ENCODE measurements around the gene NYNRIN. TPM values are rescaled to one million over a fixed set of nuclear protein-coding genes. Genes with fewer than 3 reads are reported as not detected.
"Not testable (repeated sequence)": the region's sequence is repeated elsewhere in the genome, so short reads cannot be mapped to it uniquely, and the experiment has no call there.

NYNRIN gene
- total and polyA plus RNA-seq, 3 experiments from 2014 or later = 0.02 to 0.04 TPM; not detected in 1

DNA sequence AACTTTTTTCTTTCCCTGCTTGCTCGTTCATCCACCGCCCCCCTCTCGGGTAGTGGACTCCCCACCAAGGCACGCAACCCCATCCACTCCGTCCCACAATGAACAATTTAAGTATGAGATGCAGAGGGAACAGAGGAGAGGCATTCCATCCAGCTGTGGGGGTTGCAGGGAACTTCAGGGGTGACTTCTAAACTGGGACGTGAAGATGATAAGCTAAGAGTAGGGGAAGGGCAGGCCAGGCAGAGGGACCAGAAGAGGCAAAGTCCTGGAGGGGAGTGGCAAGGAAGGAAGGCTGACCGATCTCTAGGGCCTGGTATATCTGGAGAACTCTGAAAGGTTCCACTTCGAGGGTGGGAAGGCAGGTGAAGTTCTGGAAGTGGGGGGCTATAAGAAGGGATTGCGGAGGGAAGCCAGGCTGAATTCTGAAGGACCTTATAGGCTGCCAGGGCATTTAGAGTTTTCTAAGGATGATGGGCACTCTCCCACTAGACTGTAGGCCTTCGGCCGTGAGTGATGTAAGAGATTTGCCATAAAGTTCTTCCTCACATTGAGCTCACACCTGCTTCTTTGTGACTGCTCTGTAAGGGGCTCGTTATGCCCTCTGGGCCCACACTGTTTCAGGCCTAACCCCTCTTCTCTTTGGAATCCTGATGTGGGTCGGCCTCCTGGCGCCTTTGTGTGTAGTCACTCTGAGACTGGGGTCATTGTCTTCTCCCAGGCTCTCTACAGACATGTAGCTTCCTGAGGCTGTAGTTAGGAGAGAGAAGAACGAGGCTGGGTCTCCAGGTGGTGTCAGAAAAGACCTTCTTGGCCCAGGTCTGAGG is 18.7 kb upstream of the NYNRIN start:
- CTCF ChIA-PET = interaction anchor here (1.6 kb wide), 1 partner anchor 9 kb away, joined by 4 read pairs; no protein-coding TSS in a partner anchor
- no peaks in the 10 kb centered on the region for H3K9me3 Mint-ChIP-seq
- POLR2A ChIA-PET = no interaction called here

DNA sequence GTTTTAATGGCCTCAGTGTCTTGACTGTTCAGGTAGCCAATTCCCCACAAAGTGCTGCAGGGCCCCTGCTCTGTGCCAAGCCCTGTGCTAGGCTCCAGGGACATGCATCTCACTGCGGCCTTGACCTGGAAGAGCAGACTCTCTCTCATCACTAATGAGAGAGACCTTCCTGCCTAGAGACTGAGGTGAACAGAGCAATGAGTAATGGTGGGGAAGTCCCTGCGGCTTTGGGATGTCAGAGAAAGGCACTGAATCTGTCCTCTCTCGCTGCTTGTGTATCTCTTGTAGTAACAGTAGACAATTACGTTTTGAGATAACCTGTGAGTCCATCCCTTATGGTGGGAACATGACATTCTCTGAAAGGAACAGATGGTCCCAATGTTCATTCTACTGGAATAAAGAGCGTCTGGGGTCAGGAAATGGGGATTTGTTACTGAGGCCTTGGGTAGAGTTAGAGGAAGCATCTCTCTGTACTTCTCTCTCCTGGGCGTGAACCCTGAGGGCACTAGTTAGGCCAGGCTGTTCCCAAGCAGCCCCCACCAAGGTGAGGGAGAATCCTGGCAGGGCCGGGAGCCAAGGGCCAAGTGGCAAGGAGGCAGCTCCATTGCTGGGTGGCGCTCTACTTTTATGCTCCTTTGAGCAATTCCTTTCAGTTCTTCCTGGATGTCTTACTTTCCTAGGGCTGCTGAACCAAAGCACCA is 17.3 kb upstream of the NYNRIN start:
- H3K27ac ChIP-seq (ENCODE audit: low read depth, low read length) = no peak overlapping the region
- H3K36me3 ChIP-seq (ENCODE audit: insufficient read depth, low read length) = no peaks in the 10 kb centered on the region
- H3K27ac Mint-ChIP-seq = no peak overlapping the region
- no peaks in the 10 kb centered on the region for H3K36me3 Mint-ChIP-seq
- H3K27me3 ChIP-seq (ENCODE audit: insufficient read depth, low read length, poor library complexity, severe bottlenecking) = peaks cover under 1% of the 10 kb centered on the region
- no peaks in the 10 kb centered on the region for H3K9me3 ChIP-seq (ENCODE audit: low read length)
- POLR2A ChIA-PET = no interaction called here
- H3K4me1 ChIP-seq (ENCODE audit: insufficient read depth, low read length) = no peaks in the 10 kb centered on the region
- no peak overlapping the region for H3K4me3 ChIP-seq (ENCODE audit: low read length)
- peaks cover 6 to 11% of the 10 kb centered on the region in 2 donors for H3K27me3 Mint-ChIP-seq
- no peaks in the 10 kb centered on the region for H3K4me1 Mint-ChIP-seq
- no peak for DNase-seq
- no peaks in the 10 kb centered on the region for H3K9me3 Mint-ChIP-seq
- CTCF ChIA-PET = interaction anchor here (1.3 kb wide), 1 partner anchor 14 kb away, joined by 3 read pairs; no protein-coding TSS in a partner anchor
- H3K4me3 Mint-ChIP-seq = no peak overlapping the region

More for the DNA sequence above, 18.7 kb upstream of the NYNRIN start:
- no peaks in the 10 kb centered on the region for H3K36me3 ChIP-seq (ENCODE audit: insufficient read depth, low read length)
- H3K27ac ChIP-seq (ENCODE audit: low read depth, low read length) = no peak overlapping the region
- H3K27me3 Mint-ChIP-seq = peaks cover 6 to 14% of the 10 kb centered on the region in 2 donors
- H3K27ac Mint-ChIP-seq = peak overlapping the region in 1 of 8 donors; percentile 54
- H3K4me1 ChIP-seq (ENCODE audit: insufficient read depth, low read length) = no peaks in the 10 kb centered on the region
- no peaks in the 10 kb centered on the region for H3K27me3 ChIP-seq (ENCODE audit: insufficient read depth, low read length, poor library complexity, severe bottlenecking)
- no peaks in the 10 kb centered on the region for H3K4me1 Mint-ChIP-seq
- H3K36me3 Mint-ChIP-seq = no peaks in the 10 kb centered on the region
- H3K4me3 ChIP-seq (ENCODE audit: low read length) = no peak overlapping the region
- DNase-seq = no peak
- no peaks in the 10 kb centered on the region for H3K9me3 ChIP-seq (ENCODE audit: low read length)
- no peak overlapping the region for H3K4me3 Mint-ChIP-seq

DNA sequence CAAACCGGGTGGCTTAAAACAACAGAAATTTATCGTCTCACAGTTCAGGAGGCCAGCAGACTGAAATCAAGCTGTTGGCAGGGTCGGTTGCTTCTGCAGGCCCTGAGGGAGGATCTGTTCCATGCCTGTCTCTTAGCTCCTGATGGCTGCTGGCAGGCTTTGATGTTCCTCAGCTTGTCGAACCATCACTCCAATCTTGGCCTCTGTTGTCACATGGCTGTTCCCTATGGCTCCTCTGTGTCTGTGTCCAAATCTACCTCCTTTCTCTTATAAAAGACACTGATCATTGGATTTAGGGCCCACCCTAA is 16.8 kb upstream of the NYNRIN start:
- CTCF ChIA-PET = interaction anchor here (1.3 kb wide), 1 partner anchor 13 kb away, joined by 3 read pairs; no protein-coding TSS in a partner anchor
- H3K9me3 ChIP-seq (ENCODE audit: low read length) = no peaks in the 10 kb centered on the region

DNA sequence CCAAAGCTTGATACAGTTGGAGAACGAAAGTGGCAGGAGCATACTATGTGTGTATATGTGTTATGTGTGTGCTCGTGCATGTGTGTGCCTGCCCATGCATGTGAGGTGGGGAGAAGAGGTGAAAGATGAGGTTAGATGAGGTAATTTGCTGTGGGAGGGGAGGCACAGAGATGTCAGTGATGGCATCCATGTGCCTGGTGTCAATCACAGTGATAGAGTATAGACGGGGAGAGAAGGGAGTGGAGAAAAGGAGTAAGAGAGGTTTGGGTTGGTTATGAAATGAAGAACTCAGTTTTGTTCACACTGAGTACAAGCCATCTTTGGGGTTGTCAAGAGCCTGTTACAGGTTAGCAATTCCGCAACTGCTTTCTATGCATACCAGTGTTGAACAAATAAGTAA is 14.6 kb upstream of the NYNRIN start:
- Histone ChIP-seq H3K4me1 (ENCODE audit: insufficient read depth, low read length) (no peaks in the 10 kb centered on the region), H3K9me3 (ENCODE audit: low read length) (no peaks in the 10 kb centered on the region), H3K27ac (ENCODE audit: low read depth, low read length) (no peak overlapping the region), H3K27me3 (ENCODE audit: insufficient read depth, low read length, poor library complexity, severe bottlenecking) (peaks cover 3% of the 10 kb centered on the region), H3K36me3 (ENCODE audit: insufficient read depth, low read length) (no peaks in the 10 kb centered on the region), H3K4me3 (ENCODE audit: low read length) (no peak overlapping the region)
- POLR2A ChIA-PET = no interaction called here
- CTCF ChIA-PET = no interaction called here
- no peaks in the 10 kb centered on the region for H3K4me1 Mint-ChIP-seq
- H3K27ac Mint-ChIP-seq = no peak overlapping the region
- no peak overlapping the region for H3K4me3 Mint-ChIP-seq
- H3K36me3 Mint-ChIP-seq = no peaks in the 10 kb centered on the region
- H3K27me3 Mint-ChIP-seq = peaks cover 10 to 20% of the 10 kb centered on the region in 2 donors
- no peaks in the 10 kb centered on the region for H3K9me3 Mint-ChIP-seq
- no peak for DNase-seq

More for the DNA sequence above, 16.8 kb upstream of the NYNRIN start:
- H3K27me3 Mint-ChIP-seq = peaks cover 9 to 15% of the 10 kb centered on the region in 2 donors
- Histone ChIP-seq H3K4me1 (ENCODE audit: insufficient read depth, low read length) (no peaks in the 10 kb centered on the region), H3K4me3 (ENCODE audit: low read length) (no peak overlapping the region), H3K27me3 (ENCODE audit: insufficient read depth, low read length, poor library complexity, severe bottlenecking) (peaks cover 3% of the 10 kb centered on the region), H3K36me3 (ENCODE audit: insufficient read depth, low read length) (no peaks in the 10 kb centered on the region), H3K27ac (ENCODE audit: low read depth, low read length) (no peak overlapping the region)
- no peak for DNase-seq
- H3K36me3 Mint-ChIP-seq = no peaks in the 10 kb centered on the region
- no peaks in the 10 kb centered on the region for H3K9me3 Mint-ChIP-seq
- no peak overlapping the region for H3K27ac Mint-ChIP-seq
- no peak overlapping the region for H3K4me3 Mint-ChIP-seq
- POLR2A ChIA-PET = no interaction called here
- no peaks in the 10 kb centered on the region for H3K4me1 Mint-ChIP-seq

DNA sequence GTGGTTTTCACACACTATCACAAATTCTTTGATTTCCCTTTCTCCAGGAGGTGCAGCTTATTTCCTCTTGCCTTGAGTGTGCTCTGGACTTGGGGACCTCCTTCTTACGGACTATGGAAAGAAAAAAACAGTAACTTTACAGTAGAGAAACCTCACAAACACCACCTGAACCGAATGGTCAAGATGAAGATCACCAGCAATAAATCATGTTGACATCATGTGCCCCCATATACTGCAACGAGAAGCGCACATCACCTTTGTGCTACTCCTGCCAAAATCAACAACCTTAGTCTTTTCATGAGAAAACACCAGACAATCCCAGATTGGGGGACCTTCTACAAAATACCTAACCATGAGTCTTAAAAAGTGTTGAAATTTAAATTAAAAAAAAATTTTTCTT is 13.3 kb upstream of the NYNRIN start:
- Histone ChIP-seq H3K4me3 (ENCODE audit: low read length) (no peak overlapping the region), H3K9me3 (ENCODE audit: low read length) (no peaks in the 10 kb centered on the region), H3K27me3 (ENCODE audit: insufficient read depth, low read length, poor library complexity, severe bottlenecking) (peaks cover 3% of the 10 kb centered on the region), H3K36me3 (ENCODE audit: insufficient read depth, low read length) (no peaks in the 10 kb centered on the region), H3K27ac (ENCODE audit: low read depth, low read length) (no peak overlapping the region), H3K4me1 (ENCODE audit: insufficient read depth, low read length) (no peaks in the 10 kb centered on the region)
- no peaks in the 10 kb centered on the region for H3K9me3 Mint-ChIP-seq
- H3K4me3 Mint-ChIP-seq = no peak overlapping the region
- ChIA-PET CTCF (no interaction called here), POLR2A (no interaction called here)
- no peaks in the 10 kb centered on the region for H3K36me3 Mint-ChIP-seq
- no peak for DNase-seq
- no peaks in the 10 kb centered on the region for H3K4me1 Mint-ChIP-seq
- H3K27ac Mint-ChIP-seq = no peak overlapping the region
- H3K27me3 Mint-ChIP-seq = peaks cover 7 to 27% of the 10 kb centered on the region in 2 donors

DNA sequence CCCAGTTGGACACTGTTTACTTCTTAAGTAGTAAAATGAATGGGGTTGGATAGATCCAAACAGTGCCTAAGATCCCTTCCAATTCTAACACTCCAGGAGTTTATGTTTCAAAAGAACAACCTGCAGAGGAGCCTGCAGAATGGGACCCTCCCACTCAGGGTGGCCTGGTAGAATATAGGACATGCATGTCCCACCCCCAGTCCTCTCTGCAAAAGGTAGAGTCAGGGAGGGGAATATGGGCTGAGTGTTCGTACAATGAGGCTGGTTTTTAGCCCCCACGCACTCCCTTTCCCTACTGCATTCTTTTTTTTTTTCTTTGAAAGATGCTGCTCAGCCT is 11.8 kb upstream of the NYNRIN start:
- no peak for DNase-seq
- Histone ChIP-seq H3K4me3 (ENCODE audit: low read length) (no peak overlapping the region), H3K4me1 (ENCODE audit: insufficient read depth, low read length) (no peaks in the 10 kb centered on the region), H3K9me3 (ENCODE audit: low read length) (no peaks in the 10 kb centered on the region), H3K27ac (ENCODE audit: low read depth, low read length) (no peak overlapping the region), H3K36me3 (ENCODE audit: insufficient read depth, low read length) (no peaks in the 10 kb centered on the region), H3K27me3 (ENCODE audit: insufficient read depth, low read length, poor library complexity, severe bottlenecking) (peaks cover 3% of the 10 kb centered on the region)
- H3K27me3 Mint-ChIP-seq = peaks cover 15 to 38% of the 10 kb centered on the region in 2 donors
- no peaks in the 10 kb centered on the region for H3K4me1 Mint-ChIP-seq
- no peak overlapping the region for H3K4me3 Mint-ChIP-seq
- ChIA-PET POLR2A (no interaction called here), CTCF (no interaction called here)
- H3K9me3 Mint-ChIP-seq = no peaks in the 10 kb centered on the region
- H3K27ac Mint-ChIP-seq = no peak overlapping the region
- H3K36me3 Mint-ChIP-seq = no peaks in the 10 kb centered on the region

DNA sequence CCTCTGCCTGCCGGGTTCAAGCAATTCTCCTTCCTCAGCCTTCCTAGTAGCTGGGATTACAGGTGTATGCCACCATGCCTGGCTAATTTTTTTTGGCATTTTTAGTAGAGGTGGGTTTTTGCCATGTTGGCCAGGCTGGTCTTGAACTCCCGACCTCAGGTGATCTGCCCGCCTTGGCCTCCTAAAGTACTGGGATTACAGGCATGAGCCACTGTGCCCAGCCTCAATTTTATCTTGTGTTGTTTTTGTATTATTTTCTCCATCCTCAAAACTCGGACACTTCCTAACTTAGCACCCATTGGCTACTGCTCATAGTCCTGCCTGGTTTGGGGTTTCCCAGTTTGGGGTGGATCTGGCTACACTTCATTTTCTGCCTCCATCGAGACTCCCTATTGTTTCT is 11.2 kb upstream of the NYNRIN start:
- H3K27ac Mint-ChIP-seq; H3K4me3 Mint-ChIP-seq; H3K9me3 ChIP-seq (ENCODE audit: low read length); H3K4me1 Mint-ChIP-seq; H3K9me3 Mint-ChIP-seq; H3K4me1 ChIP-seq (ENCODE audit: insufficient read depth, low read length); DNase-seq; POLR2A ChIA-PET; H3K36me3 Mint-ChIP-seq; H3K27me3 ChIP-seq (ENCODE audit: insufficient read depth, low read length, poor library complexity, severe bottlenecking); CTCF ChIA-PET; H3K36me3 ChIP-seq (ENCODE audit: insufficient read depth, low read length); H3K4me3 ChIP-seq (ENCODE audit: low read length); H3K27ac ChIP-seq (ENCODE audit: low read depth, low read length): not testable (repeated sequence)
- H3K27me3 Mint-ChIP-seq = peaks cover 15 to 41% of the 10 kb centered on the region in 2 donors

DNA sequence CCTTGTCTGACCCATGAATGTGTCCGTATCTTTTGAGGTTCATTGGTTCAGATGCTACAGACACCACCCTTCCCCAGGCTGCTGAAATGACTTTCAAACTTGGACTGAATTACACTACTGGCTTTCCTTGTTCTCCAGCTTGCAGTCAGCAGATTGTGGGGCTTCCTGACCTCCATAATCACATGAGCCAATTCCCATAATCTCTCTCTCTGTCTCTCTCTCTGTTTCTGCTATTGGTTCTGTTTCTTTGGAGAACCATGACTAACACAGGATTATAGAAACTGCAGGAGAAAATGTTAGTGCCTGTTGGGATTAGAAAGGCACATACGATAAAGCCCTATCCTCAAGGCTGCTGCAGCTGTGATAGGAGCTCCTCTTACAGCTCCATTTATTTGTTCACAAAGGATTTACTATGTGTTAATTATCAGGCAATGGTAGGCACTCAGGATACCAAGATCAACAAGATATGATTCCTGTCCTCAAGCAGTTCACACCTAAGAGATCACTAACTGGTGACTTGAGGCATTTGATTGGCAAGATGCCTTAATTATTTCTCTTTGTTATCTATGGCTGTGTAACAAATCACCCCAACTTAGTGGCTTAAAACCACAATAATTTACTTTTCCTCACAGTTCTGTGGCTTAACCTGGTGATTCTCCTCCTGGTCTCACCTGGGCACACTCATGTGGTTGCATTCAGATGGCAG is 10.2 kb upstream of the NYNRIN start:
- no peaks in the 10 kb centered on the region for H3K4me1 Mint-ChIP-seq
- CTCF ChIA-PET = interaction anchor here (1.6 kb wide), 1 partner anchor 9 kb away, joined by 4 read pairs; no protein-coding TSS in a partner anchor
- POLR2A ChIA-PET = no interaction called here

More for the DNA sequence above, 10.2 kb upstream of the NYNRIN start:
- Histone ChIP-seq H3K4me3 (ENCODE audit: low read length) (no peak overlapping the region), H3K4me1 (ENCODE audit: insufficient read depth, low read length) (no peaks in the 10 kb centered on the region), H3K27ac (ENCODE audit: low read depth, low read length) (no peak overlapping the region), H3K27me3 (ENCODE audit: insufficient read depth, low read length, poor library complexity, severe bottlenecking) (peaks cover 3% of the 10 kb centered on the region), H3K9me3 (ENCODE audit: low read length) (no peaks in the 10 kb centered on the region), H3K36me3 (ENCODE audit: insufficient read depth, low read length) (no peaks in the 10 kb centered on the region)
- Mint-ChIP-seq H3K9me3 (no peaks in the 10 kb centered on the region), H3K27ac (peak overlapping the region in 1 of 8 donors; percentile 16), H3K36me3 (no peaks in the 10 kb centered on the region), H3K27me3 (peaks cover 15 to 39% of the 10 kb centered on the region in 2 donors), H3K4me3 (no peak overlapping the region)
- no peak for DNase-seq
